H9 (cell line): ENCODE results near the gene TRAF2. TPM values are rescaled to one million over a fixed set of nuclear protein-coding genes. Genes with fewer than 3 reads are reported as not detected.

Experiments
- DNase-seq: peaks from one replicate; pipeline ENCODE4 v3.0.0-alpha.2; 2017
- H2AFZ ChIP-seq: one replicate; pipeline ENCODE4 v1.6.1; 2013; ENCODE audit warnings: mild to moderate bottlenecking, low read length, control low read depth, moderate library complexity
- H2AK5ac ChIP-seq: 2 replicates; pipeline ENCODE4 v1.6.1; 2013; ENCODE audit warnings: low read length, control low read depth, mixed read lengths; ENCODE audit not compliant: insufficient read length
- H2BK120ac ChIP-seq: one replicate; pipeline ENCODE4 v1.6.1; 2013; ENCODE audit warnings: low read depth, mild to moderate bottlenecking, low read length, control low read depth, inconsistent platforms; ENCODE audit not compliant: poor library complexity, severe bottlenecking
- H2BK12ac ChIP-seq: 2 replicates; pipeline ENCODE4 v1.6.1; 2013; ENCODE audit warnings: low read length, control low read depth, mixed read lengths, low read depth; ENCODE audit not compliant: insufficient read length
- H2BK15ac ChIP-seq: 2 replicates; pipeline ENCODE4 v1.6.1; 2013; ENCODE audit warnings: low read depth, low read length, control low read depth
- H2BK20ac ChIP-seq: one replicate; pipeline ENCODE4 v1.6.1; 2013; ENCODE audit warnings: low read depth, mild to moderate bottlenecking, low read length, control low read depth, inconsistent platforms; ENCODE audit not compliant: poor library complexity, severe bottlenecking
- H2BK5ac ChIP-seq: 2 replicates; pipeline ENCODE4 v1.6.1; 2013; ENCODE audit warnings: low read length, control low read depth, mixed read lengths; ENCODE audit not compliant: insufficient read length
- H3K14ac ChIP-seq: 2 replicates; pipeline ENCODE4 v1.6.1; 2013; ENCODE audit warnings: low read length, control low read depth; ENCODE audit not compliant: insufficient read depth
- H3K18ac ChIP-seq: 2 replicates; pipeline ENCODE4 v1.6.1; 2013; ENCODE audit warnings: low read depth, mild to moderate bottlenecking, mixed read lengths, low read length, control low read depth; ENCODE audit not compliant: insufficient read length
- H3K23ac ChIP-seq: 2 replicates; pipeline ENCODE4 v1.6.1; 2013; ENCODE audit warnings: low read length, control low read depth, mixed read lengths, low read depth; ENCODE audit not compliant: insufficient read length
- H3K23me2 ChIP-seq: 2 replicates; pipeline ENCODE4 v1.6.1; 2013; ENCODE audit warnings: low read depth, mild to moderate bottlenecking, mixed read lengths, low read length, control low read depth; ENCODE audit not compliant: insufficient read length, poor library complexity, severe bottlenecking
- H3K27ac ChIP-seq: 2 replicates; pipeline ENCODE4 v1.5.1; 2013; ENCODE audit warnings: low read length, control low read depth, mixed read lengths, low read depth; ENCODE audit not compliant: insufficient read length
- H3K27me3 ChIP-seq: 2 replicates; pipeline ENCODE4 v1.6.1; 2013; ENCODE audit warnings: low read length, control low read depth, inconsistent platforms; ENCODE audit not compliant: insufficient read depth
- H3K4ac ChIP-seq: 2 replicates; pipeline ENCODE4 v1.6.1; 2013; ENCODE audit warnings: low read depth, mild to moderate bottlenecking, control low read depth, inconsistent platforms, low read length, moderate library complexity
- H3K4me1 ChIP-seq: 2 replicates; pipeline ENCODE4 v1.6.1; 2013; ENCODE audit warnings: low read length, control low read depth, inconsistent platforms; ENCODE audit not compliant: insufficient read depth
- H3K4me2 ChIP-seq: 2 replicates; pipeline ENCODE4 v1.6.1; 2013; ENCODE audit warnings: low read length, control low read depth, mixed read lengths; ENCODE audit not compliant: insufficient read length, insufficient read depth
- H3K56ac ChIP-seq: 2 replicates; pipeline ENCODE4 v1.6.1; 2013; ENCODE audit warnings: low read depth, mild to moderate bottlenecking, mixed read lengths, low read length, control low read depth; ENCODE audit not compliant: insufficient read length
- H3K79me1 ChIP-seq: 2 replicates; pipeline ENCODE4 v1.6.1; 2013; ENCODE audit warnings: low read depth, mild to moderate bottlenecking, moderate library complexity, low read length, control low read depth, inconsistent platforms; ENCODE audit not compliant: insufficient read depth, poor library complexity, severe bottlenecking
- H3K79me2 ChIP-seq: 2 replicates; pipeline ENCODE4 v1.6.1; 2013; ENCODE audit warnings: low read length, control low read depth, inconsistent platforms; ENCODE audit not compliant: insufficient read depth
- H3K9ac ChIP-seq: 2 replicates; pipeline ENCODE4 v1.6.1; 2013; ENCODE audit warnings: low read length, control low read depth, mixed read lengths; ENCODE audit not compliant: insufficient read length; ENCODE audit errors: extremely low read depth
- H3K9me3 ChIP-seq: one replicate; pipeline ENCODE4 v1.6.1; 2013; ENCODE audit warnings: low read depth, low read length, inconsistent platforms; ENCODE audit not compliant: control insufficient read depth
- H3T11ph ChIP-seq: one replicate; pipeline ENCODE4 v1.6.1; 2013; ENCODE audit warnings: mild to moderate bottlenecking, low read length, control low read depth, inconsistent platforms
- H4K20me1 ChIP-seq: one replicate; pipeline ENCODE4 v1.6.1; 2013; ENCODE audit not compliant: control insufficient read depth, insufficient read length, insufficient read depth
- H4K5ac ChIP-seq: 2 replicates; pipeline ENCODE4 v1.6.1; 2013; ENCODE audit warnings: low read depth, mild to moderate bottlenecking, mixed read lengths, low read length, control low read depth; ENCODE audit not compliant: insufficient read length
- H4K8ac ChIP-seq: replicated peaks from 2 replicates; pipeline ENCODE4 v1.6.1; 2013; ENCODE audit warnings: low read length, control low read depth, mixed read lengths, low read depth; ENCODE audit not compliant: insufficient read length
- H4K91ac ChIP-seq: 2 replicates; pipeline ENCODE4 v1.6.1; 2013; ENCODE audit warnings: low read depth, mild to moderate bottlenecking, moderate library complexity, mixed read lengths, low read length, control low read depth; ENCODE audit not compliant: insufficient read length
- H3K27ac Mint-ChIP-seq, 3 experiments: 2 replicates in 2 of 3; 3 replicates in 1 of 3; pipeline ENCODE4 v1.8.0; 2020 to 2021; ENCODE audit warnings: mixed read lengths in 3 of 3, mild to moderate bottlenecking in 1 of 3, moderate library complexity in 1 of 3
- H3K27me3 Mint-ChIP-seq: 2 replicates; pipeline ENCODE4 v1.8.0; 2021; ENCODE audit warnings: low read depth, mild to moderate bottlenecking, moderate library complexity, mixed read lengths
- H3K36me3 Mint-ChIP-seq, 3 experiments: 2 replicates in 2 of 3; 3 replicates in 1 of 3; pipeline ENCODE4 v1.8.0; 2020 to 2021; ENCODE audit warnings: low read depth in 3 of 3, mixed read lengths in 3 of 3; ENCODE audit not compliant: insufficient read depth in 1 of 3
- H3K4me1 Mint-ChIP-seq, 2 experiments: 2 replicates each; pipeline ENCODE4 v1.8.0; 2020; ENCODE audit warnings: mixed read lengths in 2 of 2
- H3K4me3 Mint-ChIP-seq, 2 experiments: 2 replicates in 1 of 2; 3 replicates in 1 of 2; pipeline ENCODE4 v1.8.0; 2020 to 2021; ENCODE audit warnings: mild to moderate bottlenecking in 2 of 2, mixed read lengths in 2 of 2, moderate library complexity in 1 of 2
- H3K9me3 Mint-ChIP-seq, 2 experiments: 2 replicates in 1 of 2; 3 replicates in 1 of 2; pipeline ENCODE4 v1.8.0; 2020; ENCODE audit warnings: mild to moderate bottlenecking in 2 of 2, mixed read lengths in 2 of 2, moderate library complexity in 1 of 2
- CTCF ChIP-seq: fragments of 200-600 bp; sonication (generic); conservative IDR thresholded peaks from 3 replicates; pipeline ENCODE4 v1.8.0; 2021; ENCODE audit warnings: antibody characterized with exemption, mild to moderate bottlenecking
- WGBS: extraction: QIAGEN DNeasy Blood & Tissue Kit; methylation state at CpG from one replicate; pipeline ENCODE4 v1.1.7; 2013; ENCODE audit warnings: missing lambda C conversion rate, low lambda C conversion rate, mixed read lengths; ENCODE audit not compliant: insufficient read length; ENCODE audit errors: extremely low coverage; 5-methylcytosine and 5-hydroxymethylcytosine counted together
- total RNA-seq: library from RNA; stranded (reverse); gene quantifications from 2 replicates; pipeline ENCODE4 v1.2.1, GENCODE V29; 2021

The TRAF2 gene
- total RNA-seq, 1 experiment from 2014 or later: 48.8 TPM

GRCh38 chr9:136970361-136970760, 84.0 kb downstream of the TRAF2 start:
- no peak overlapping the region for H3K14ac ChIP-seq
- no CpG with 5 or more reads among the region's 11 CpGs for WGBS

More at GRCh38 chr9:136970361-136970760, 84.0 kb downstream of the TRAF2 start:
- no peak overlapping the region for H3K56ac ChIP-seq
- Mint-ChIP-seq H3K36me3 (no peaks in the 10 kb centered on the region), H3K4me1 (peaks cover 7 to 10% of the 10 kb centered on the region in 2 experiments), H3K27me3 (peaks cover 12% of the 10 kb centered on the region), H3K27ac (no peak overlapping the region), H3K9me3 (no peaks in the 10 kb centered on the region), H3K4me3 (no peak overlapping the region)
- no peaks in the 10 kb centered on the region for H4K20me1 ChIP-seq
- no peak overlapping the region for H4K91ac ChIP-seq
- no peak overlapping the region for H3T11ph ChIP-seq
- H2BK15ac ChIP-seq: no peak overlapping the region
- no peak overlapping the region for H2AK5ac ChIP-seq
- no peak overlapping the region for H3K18ac ChIP-seq
- H3K79me1 ChIP-seq: no peaks in the 10 kb centered on the region
- no peaks in the 10 kb centered on the region for H3K23me2 ChIP-seq
- no peak overlapping the region for H4K8ac ChIP-seq
- H3K27ac ChIP-seq: no peak overlapping the region
- H3K4me1 ChIP-seq: peaks cover 2% of the 10 kb centered on the region; the same call in 1 of the 2 replicates
- H3K27me3 ChIP-seq: no peaks in the 10 kb centered on the region
- no peak overlapping the region for H2BK120ac ChIP-seq
- DNase-seq: no peak
- H3K4me2 ChIP-seq: no peak overlapping the region
- no peak for TF ChIP-seq CTCF
- H3K79me2 ChIP-seq: no peaks in the 10 kb centered on the region
- no peak overlapping the region for H2BK12ac ChIP-seq
- H2BK20ac ChIP-seq: no peak overlapping the region
- no peak overlapping the region for H3K4ac ChIP-seq
- no peak overlapping the region for H3K9ac ChIP-seq
- H4K5ac ChIP-seq: no peak overlapping the region
- H2BK5ac ChIP-seq: no peak overlapping the region
- no peak overlapping the region for H2AFZ ChIP-seq
- H3K23ac ChIP-seq: no peak overlapping the region
- no peaks in the 10 kb centered on the region for H3K9me3 ChIP-seq
